GM23338 (cell line): ENCODE measurements around the gene TMEM200C. TPM values are rescaled to one million over a fixed set of nuclear protein-coding genes. Genes with fewer than 3 reads are reported as not detected.

Experiments used
- ATAC-seq: fragments of 200-7000 bp; cut with Tn5 transposase; 3 replicates; pipeline ENCODE4 v1.9.1; 2020
- DNase-seq: peaks from one replicate; pipeline ENCODE4 v3.0.0-alpha.2; 2015; ENCODE audit warnings: low spot score
- H2AFZ ChIP-seq: fragments of 200-600 bp; sonication (generic); 2 replicates; pipeline ENCODE4 v1.8.0; 2016; ENCODE audit warnings: antibody characterized with exemption, mild to moderate bottlenecking, moderate library complexity
- H3F3A ChIP-seq: fragments of 200-600 bp; sonication (generic); replicated peaks from 2 replicates; pipeline ENCODE4 v1.8.0; 2017; ENCODE audit warnings: antibody characterized with exemption, mixed run types, low read depth
- H3K27ac ChIP-seq: fragments of 200-600 bp; sonication (generic); 2 replicates; pipeline ENCODE4 v1.6.1; 2016; ENCODE audit warnings: low read depth
- H3K27me3 ChIP-seq: fragments of 200-600 bp; sonication (generic); 2 replicates; pipeline ENCODE4 v1.8.0; 2016; ENCODE audit warnings: mild to moderate bottlenecking, mixed run types, moderate library complexity; ENCODE audit not compliant: insufficient read depth
- H3K36me3 ChIP-seq: fragments of 200-600 bp; sonication (generic); 2 replicates; pipeline ENCODE4 v1.8.0; 2016; ENCODE audit warnings: mild to moderate bottlenecking; ENCODE audit not compliant: insufficient read depth
- H3K4me1 ChIP-seq: fragments of 200-600 bp; sonication (generic); 2 replicates; pipeline ENCODE4 v1.8.0; 2016; ENCODE audit warnings: mild to moderate bottlenecking, moderate library complexity; ENCODE audit not compliant: insufficient read depth
- H3K4me2 ChIP-seq: fragments of 200-600 bp; sonication (generic); 2 replicates; pipeline ENCODE4 v1.7.1; 2017; ENCODE audit warnings: mixed run types
- H3K4me3 ChIP-seq: fragments of 200-600 bp; sonication (generic); 2 replicates; pipeline ENCODE4 v1.6.1; 2016; ENCODE audit warnings: mixed run types
- H3K79me2 ChIP-seq: fragments of 200-600 bp; sonication (generic); replicated peaks from 2 replicates; pipeline ENCODE4 v1.8.0; 2017; ENCODE audit warnings: mild to moderate bottlenecking; ENCODE audit not compliant: insufficient read depth
- H3K9me2 ChIP-seq: fragments of 200-600 bp; sonication (generic); 2 replicates; pipeline ENCODE4 v1.8.0; 2017; ENCODE audit not compliant: insufficient read depth
- H4K20me1 ChIP-seq: fragments of 200-600 bp; sonication (generic); replicated peaks from 2 replicates; pipeline ENCODE4 v1.8.0; 2017; ENCODE audit warnings: mild to moderate bottlenecking; ENCODE audit not compliant: insufficient read depth
- H3K27ac Mint-ChIP-seq: 2 replicates; pipeline ENCODE4 v1.8.0; 2020; ENCODE audit warnings: inconsistent platforms, mild to moderate bottlenecking, moderate library complexity, mixed read lengths
- H3K27me3 Mint-ChIP-seq: 3 replicates; pipeline ENCODE4 v1.8.0; 2022; ENCODE audit warnings: low read depth, mild to moderate bottlenecking, moderate library complexity, mixed read lengths, inconsistent platforms; ENCODE audit not compliant: insufficient read depth, poor library complexity
- H3K36me3 Mint-ChIP-seq: 3 replicates; pipeline ENCODE4 v1.8.0; 2021; ENCODE audit warnings: low read depth, mild to moderate bottlenecking, inconsistent platforms, moderate library complexity, mixed read lengths
- H3K4me1 Mint-ChIP-seq: 3 replicates; pipeline ENCODE4 v1.8.0; 2020; ENCODE audit warnings: mild to moderate bottlenecking, inconsistent platforms, mixed read lengths
- H3K4me3 Mint-ChIP-seq: 3 replicates; pipeline ENCODE4 v1.8.0; 2021; ENCODE audit warnings: moderate library complexity, mild to moderate bottlenecking, inconsistent platforms, mixed read lengths
- H3K9me3 Mint-ChIP-seq: 3 replicates; pipeline ENCODE4 v1.8.0; 2020; ENCODE audit warnings: moderate library complexity, mild to moderate bottlenecking, inconsistent platforms, mixed read lengths
- CREB1 ChIP-seq: fragments of 250-450 bp; sonication (Bioruptor Pico); IDR thresholded peaks from 2 replicates; pipeline ENCODE4 v1.5.0; 2020; ENCODE audit warnings: low read depth, mild to moderate bottlenecking, moderate library complexity
- EZH2 ChIP-seq: fragments of 200-600 bp; sonication (generic); IDR thresholded peaks from one replicate; pipeline ENCODE4 v1.8.0; 2017; ENCODE audit warnings: antibody characterized with exemption, mild to moderate bottlenecking, low read depth; ENCODE audit not compliant: unreplicated experiment
- EZH2phosphoT487 ChIP-seq: fragments of 200-600 bp; sonication (generic); IDR thresholded peaks from one replicate; pipeline ENCODE4 v1.8.1; 2018; ENCODE audit warnings: antibody characterized with exemption; ENCODE audit not compliant: unreplicated experiment
- JUNB ChIP-seq: IDR thresholded peaks from one replicate; pipeline ENCODE4 v1.6.1; 2016; ENCODE audit warnings: antibody characterized with exemption; ENCODE audit not compliant: unreplicated experiment
- NANOG ChIP-seq: IDR thresholded peaks from 2 replicates; pipeline ENCODE4 v1.6.1; 2016; ENCODE audit warnings: antibody characterized with exemption, borderline replicate concordance
- POLR2AphosphoS5 ChIP-seq: IDR thresholded peaks from 2 replicates; pipeline ENCODE4 v1.6.1; 2016; ENCODE audit warnings: antibody characterized with exemption, low read depth
- REST ChIP-seq: IDR thresholded peaks from one replicate; pipeline ENCODE4 v1.6.1; 2018; ENCODE audit warnings: antibody characterized with exemption; ENCODE audit not compliant: unreplicated experiment
- STAT1 ChIP-seq: IDR thresholded peaks from one replicate; pipeline ENCODE4 v1.6.1; 2016; ENCODE audit warnings: antibody characterized with exemption; ENCODE audit not compliant: unreplicated experiment
- ZNF114 ChIP-seq: fragments of 250-450 bp; sonication (Bioruptor Pico); IDR thresholded peaks from 2 replicates; pipeline ENCODE4 v1.5.0; 2020; ENCODE audit warnings: mild to moderate bottlenecking, moderate library complexity
- ZNF331 ChIP-seq: fragments of 250-450 bp; sonication (Bioruptor Pico); IDR thresholded peaks from 2 replicates; pipeline ENCODE4 v1.5.0; 2020; ENCODE audit warnings: low read depth, mild to moderate bottlenecking, moderate library complexity
- polyA plus RNA-seq: library from polyadenylated mRNA; unstranded; fragments of >200 nt; fragmentation: Nextera tagmentation; extraction: Ambion mirVana; gene quantifications from 2 replicates; pipeline ENCODE4 v1.2.1, GENCODE V29; 2016
- total RNA-seq: library from RNA; depleted of rRNA; stranded (reverse); fragments of >200 nt; shearing (Covaris generic); gene quantifications from 2 replicates; pipeline ENCODE4 v1.2.3, GENCODE V29; 2014
- TF ChIP-seq, protein P1 (sequence below): fragments of 250-450 bp; sonication (Bioruptor Pico); IDR thresholded peaks from 2 replicates; pipeline ENCODE4 v1.5.0; 2020; ENCODE audit warnings: mild to moderate bottlenecking, moderate library complexity
- TF ChIP-seq, protein P2 (sequence below), 2 experiments: fragments of 200-600 bp in 1 of 2; sonication (generic) in 1 of 2; conservative IDR thresholded peaks; 2 replicates each; pipeline versions ENCODE4 v1.5.1 to v1.6.1; 2016 to 2017; ENCODE audit warnings: antibody characterized with exemption in 2 of 2, low read depth in 2 of 2, mild to moderate bottlenecking in 2 of 2, moderate library complexity in 1 of 2
- TF ChIP-seq, protein P3 (sequence below): IDR thresholded peaks from 2 replicates; pipeline ENCODE4 v1.6.1; 2016; ENCODE audit warnings: antibody characterized with exemption

TMEM200C gene
- total and polyA plus RNA-seq, 2 experiments from 2014 or later, result 0.53 to 6.1 TPM

GRCh38 chr18:5937795-5938194 is 42.5 kb upstream of the TMEM200C start:
- peaks cover 23% of the 10 kb centered on the region for H3K4me1 Mint-ChIP-seq
- Histone ChIP-seq H2AFZ (no peak overlapping the region), H3K27me3 (no peaks in the 10 kb centered on the region), H3K9me2 (peaks cover 7% of the 10 kb centered on the region; the same call in 1 of the 2 replicates), H3K4me3 (no peak overlapping the region), H3K4me2 (no peak overlapping the region), H4K20me1 (no peaks in the 10 kb centered on the region), H3K79me2 (no peaks in the 10 kb centered on the region), H3K27ac (no peak overlapping the region), H3K36me3 (no peaks in the 10 kb centered on the region), H3F3A (no peaks in the 10 kb centered on the region), H3K4me1 (peaks cover 18% of the 10 kb centered on the region; the same call in 1 of the 2 replicates)
- DNase-seq, result no peak
- peaks cover 12% of the 10 kb centered on the region for H3K27me3 Mint-ChIP-seq
- no peaks in the 10 kb centered on the region for H3K9me3 Mint-ChIP-seq
- no peaks in the 10 kb centered on the region for H3K36me3 Mint-ChIP-seq
- no peak for ATAC-seq
- TF ChIP-seq, protein P1, sequence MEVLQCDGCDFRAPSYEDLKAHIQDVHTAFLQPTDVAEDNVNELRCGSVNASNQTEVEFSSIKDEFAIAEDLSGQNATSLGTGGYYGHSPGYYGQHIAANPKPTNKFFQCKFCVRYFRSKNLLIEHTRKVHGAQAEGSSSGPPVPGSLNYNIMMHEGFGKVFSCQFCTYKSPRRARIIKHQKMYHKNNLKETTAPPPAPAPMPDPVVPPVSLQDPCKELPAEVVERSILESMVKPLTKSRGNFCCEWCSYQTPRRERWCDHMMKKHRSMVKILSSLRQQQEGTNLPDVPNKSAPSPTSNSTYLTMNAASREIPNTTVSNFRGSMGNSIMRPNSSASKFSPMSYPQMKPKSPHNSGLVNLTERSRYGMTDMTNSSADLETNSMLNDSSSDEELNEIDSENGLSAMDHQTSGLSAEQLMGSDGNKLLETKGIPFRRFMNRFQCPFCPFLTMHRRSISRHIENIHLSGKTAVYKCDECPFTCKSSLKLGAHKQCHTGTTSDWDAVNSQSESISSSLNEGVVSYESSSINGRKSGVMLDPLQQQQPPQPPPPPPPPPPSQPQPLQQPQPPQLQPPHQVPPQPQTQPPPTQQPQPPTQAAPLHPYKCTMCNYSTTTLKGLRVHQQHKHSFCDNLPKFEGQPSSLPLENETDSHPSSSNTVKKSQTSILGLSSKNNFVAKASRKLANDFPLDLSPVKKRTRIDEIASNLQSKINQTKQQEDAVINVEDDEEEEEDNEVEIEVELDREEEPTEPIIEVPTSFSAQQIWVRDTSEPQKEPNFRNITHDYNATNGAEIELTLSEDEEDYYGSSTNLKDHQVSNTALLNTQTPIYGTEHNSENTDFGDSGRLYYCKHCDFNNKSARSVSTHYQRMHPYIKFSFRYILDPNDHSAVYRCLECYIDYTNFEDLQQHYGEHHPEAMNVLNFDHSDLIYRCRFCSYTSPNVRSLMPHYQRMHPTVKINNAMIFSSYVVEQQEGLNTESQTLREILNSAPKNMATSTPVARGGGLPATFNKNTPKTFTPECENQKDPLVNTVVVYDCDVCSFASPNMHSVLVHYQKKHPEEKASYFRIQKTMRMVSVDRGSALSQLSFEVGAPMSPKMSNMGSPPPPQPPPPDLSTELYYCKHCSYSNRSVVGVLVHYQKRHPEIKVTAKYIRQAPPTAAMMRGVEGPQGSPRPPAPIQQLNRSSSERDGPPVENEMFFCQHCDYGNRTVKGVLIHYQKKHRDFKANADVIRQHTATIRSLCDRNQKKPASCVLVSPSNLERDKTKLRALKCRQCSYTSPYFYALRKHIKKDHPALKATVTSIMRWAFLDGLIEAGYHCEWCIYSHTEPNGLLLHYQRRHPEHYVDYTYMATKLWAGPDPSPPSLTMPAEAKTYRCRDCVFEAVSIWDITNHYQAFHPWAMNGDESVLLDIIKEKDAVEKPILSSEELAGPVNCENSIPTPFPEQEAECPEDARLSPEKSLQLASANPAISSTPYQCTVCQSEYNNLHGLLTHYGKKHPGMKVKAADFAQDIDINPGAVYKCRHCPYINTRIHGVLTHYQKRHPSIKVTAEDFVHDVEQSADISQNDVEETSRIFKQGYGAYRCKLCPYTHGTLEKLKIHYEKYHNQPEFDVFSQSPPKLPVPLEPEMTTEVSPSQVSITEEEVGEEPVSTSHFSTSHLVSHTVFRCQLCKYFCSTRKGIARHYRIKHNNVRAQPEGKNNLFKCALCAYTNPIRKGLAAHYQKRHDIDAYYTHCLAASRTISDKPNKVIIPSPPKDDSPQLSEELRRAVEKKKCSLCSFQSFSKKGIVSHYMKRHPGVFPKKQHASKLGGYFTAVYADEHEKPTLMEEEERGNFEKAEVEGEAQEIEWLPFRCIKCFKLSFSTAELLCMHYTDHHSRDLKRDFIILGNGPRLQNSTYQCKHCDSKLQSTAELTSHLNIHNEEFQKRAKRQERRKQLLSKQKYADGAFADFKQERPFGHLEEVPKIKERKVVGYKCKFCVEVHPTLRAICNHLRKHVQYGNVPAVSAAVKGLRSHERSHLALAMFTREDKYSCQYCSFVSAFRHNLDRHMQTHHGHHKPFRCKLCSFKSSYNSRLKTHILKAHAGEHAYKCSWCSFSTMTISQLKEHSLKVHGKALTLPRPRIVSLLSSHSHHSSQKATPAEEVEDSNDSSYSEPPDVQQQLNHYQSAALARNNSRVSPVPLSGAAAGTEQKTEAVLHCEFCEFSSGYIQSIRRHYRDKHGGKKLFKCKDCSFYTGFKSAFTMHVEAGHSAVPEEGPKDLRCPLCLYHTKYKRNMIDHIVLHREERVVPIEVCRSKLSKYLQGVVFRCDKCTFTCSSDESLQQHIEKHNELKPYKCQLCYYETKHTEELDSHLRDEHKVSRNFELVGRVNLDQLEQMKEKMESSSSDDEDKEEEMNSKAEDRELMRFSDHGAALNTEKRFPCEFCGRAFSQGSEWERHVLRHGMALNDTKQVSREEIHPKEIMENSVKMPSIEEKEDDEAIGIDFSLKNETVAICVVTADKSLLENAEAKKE (CRISPR knock-in tag), result no peak
- TF ChIP-seq NANOG (no peak), EZH2phosphoT487 (no peak), ZNF114 (no peak), CREB1 (CRISPR knock-in tag) (no peak), EZH2 (no peak), ZNF331 (CRISPR knock-in tag) (no peak), POLR2AphosphoS5 (no peak), REST (no peak), STAT1 (no peak), JUNB (no peak)
- TF ChIP-seq, protein P2, sequence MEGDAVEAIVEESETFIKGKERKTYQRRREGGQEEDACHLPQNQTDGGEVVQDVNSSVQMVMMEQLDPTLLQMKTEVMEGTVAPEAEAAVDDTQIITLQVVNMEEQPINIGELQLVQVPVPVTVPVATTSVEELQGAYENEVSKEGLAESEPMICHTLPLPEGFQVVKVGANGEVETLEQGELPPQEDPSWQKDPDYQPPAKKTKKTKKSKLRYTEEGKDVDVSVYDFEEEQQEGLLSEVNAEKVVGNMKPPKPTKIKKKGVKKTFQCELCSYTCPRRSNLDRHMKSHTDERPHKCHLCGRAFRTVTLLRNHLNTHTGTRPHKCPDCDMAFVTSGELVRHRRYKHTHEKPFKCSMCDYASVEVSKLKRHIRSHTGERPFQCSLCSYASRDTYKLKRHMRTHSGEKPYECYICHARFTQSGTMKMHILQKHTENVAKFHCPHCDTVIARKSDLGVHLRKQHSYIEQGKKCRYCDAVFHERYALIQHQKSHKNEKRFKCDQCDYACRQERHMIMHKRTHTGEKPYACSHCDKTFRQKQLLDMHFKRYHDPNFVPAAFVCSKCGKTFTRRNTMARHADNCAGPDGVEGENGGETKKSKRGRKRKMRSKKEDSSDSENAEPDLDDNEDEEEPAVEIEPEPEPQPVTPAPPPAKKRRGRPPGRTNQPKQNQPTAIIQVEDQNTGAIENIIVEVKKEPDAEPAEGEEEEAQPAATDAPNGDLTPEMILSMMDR (conservative IDR thresholded peaks at IDR 0.05; ENCODE audit: low read depth in 2 of 2), result no peak
- TF ChIP-seq, protein P3, sequence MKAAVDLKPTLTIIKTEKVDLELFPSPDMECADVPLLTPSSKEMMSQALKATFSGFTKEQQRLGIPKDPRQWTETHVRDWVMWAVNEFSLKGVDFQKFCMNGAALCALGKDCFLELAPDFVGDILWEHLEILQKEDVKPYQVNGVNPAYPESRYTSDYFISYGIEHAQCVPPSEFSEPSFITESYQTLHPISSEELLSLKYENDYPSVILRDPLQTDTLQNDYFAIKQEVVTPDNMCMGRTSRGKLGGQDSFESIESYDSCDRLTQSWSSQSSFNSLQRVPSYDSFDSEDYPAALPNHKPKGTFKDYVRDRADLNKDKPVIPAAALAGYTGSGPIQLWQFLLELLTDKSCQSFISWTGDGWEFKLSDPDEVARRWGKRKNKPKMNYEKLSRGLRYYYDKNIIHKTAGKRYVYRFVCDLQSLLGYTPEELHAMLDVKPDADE, result no peak
- no peak overlapping the region for H3K27ac Mint-ChIP-seq
- no peak overlapping the region for H3K4me3 Mint-ChIP-seq
